ENCODE measurements around the gene TLE3. TPM values are rescaled to one million over a fixed set of nuclear protein-coding genes. Genes with fewer than 3 reads are reported as not detected.

The TLE3 gene
- 13.3 to 17.1 TPM (median 16.8 TPM) in 5 replicates for total RNA-seq (2022; extraction: Qiagen RNA extraction)

DNA sequence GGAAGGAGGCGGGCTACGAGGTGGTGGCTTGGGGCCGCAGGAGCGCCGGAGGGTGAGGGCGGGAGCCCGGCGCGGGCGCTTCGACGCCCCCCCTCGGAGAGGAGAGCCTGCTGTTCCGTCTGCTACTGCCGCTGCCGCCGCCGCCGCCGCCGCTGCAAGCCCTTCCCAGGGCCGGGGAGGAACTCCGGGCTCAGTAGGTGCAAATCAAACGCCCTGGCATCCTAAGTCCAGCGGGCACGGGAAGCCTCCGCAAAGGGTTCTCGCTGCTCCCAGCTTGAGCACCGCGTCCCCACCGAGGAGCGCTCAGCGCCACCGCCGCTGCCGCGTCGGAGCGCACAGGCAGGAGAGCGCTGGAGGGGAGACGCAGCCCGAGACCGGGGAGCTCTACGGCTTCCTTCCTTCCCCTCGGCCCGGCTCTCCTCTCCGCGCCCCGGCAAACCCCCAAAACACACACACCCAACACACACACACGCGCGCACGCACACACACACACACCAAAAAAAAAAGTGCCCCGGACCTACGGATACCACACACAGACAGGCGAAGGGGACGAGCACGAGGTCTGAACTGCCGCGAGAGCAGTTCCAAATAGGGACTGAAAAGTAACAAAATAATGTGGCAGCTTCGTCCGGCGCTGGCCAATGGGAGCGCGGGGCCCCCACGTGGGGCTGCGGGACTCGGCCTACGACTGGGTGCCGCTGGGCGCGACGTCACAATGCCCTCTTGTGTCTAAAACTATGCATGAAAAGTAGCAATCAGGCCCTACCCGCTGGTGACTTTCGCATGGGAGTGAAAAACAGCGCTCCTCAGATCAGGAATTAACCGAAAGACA lies at the start of gene TLE3:
Gene TLE3, minus strand, starts transcription at position 597 of the 832 bp plus-strand sequence. CDS start 1,119 bp downstream, outside the sequence.

All from A549 treated with CORT108297 at 1 μM for 4 hours (cell line).